SK-N-MC (cell line): ENCODE measurements around the gene AACS.

Source experiments
- EZH2 ChIP-seq: fragments of 200-600 bp; sonication (generic); IDR thresholded peaks from one replicate; pipeline ENCODE4 v1.6.1; 2017; ENCODE audit warnings: antibody characterized with exemption
- FOXP2 ChIP-seq: optimal IDR thresholded peaks from 2 replicates; pipeline ENCODE3; 2011; ENCODE audit warnings: mild to moderate bottlenecking, moderate library complexity; ENCODE audit not compliant: insufficient read depth; ENCODE audit errors: extremely low read length, control extremely low read depth
- POLR2AphosphoS5 ChIP-seq: IDR thresholded peaks from 2 replicates; pipeline ENCODE4 v1.6.1; 2012; ENCODE audit warnings: mild to moderate bottlenecking, low read depth, low read length, borderline replicate concordance

DNA sequence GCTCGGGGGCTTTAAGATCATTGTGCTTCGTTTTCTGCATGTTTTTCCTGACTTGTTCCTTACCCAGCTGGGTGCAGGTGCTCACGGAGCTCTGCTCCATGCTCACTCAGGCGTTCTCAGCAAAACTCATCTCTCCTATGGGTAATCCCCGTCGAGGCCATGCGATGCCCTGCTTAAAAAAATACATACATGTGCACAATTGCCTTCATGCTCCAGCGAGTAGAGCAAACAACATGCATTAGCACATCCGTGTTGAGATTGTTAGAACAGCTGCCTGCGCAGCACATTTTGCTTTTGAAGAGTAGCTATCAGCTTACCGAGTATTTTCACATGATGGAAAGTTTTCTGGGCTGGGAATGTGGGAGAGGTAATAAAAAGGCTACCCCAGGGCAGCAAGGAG is 16.2 kb downstream of the AACS start:
- no peak for TF ChIP-seq EZH2
- TF ChIP-seq POLR2AphosphoS5 = no peak
- no peak for TF ChIP-seq FOXP2
